HG03135 (cell line): ENCODE data around the gene COQ9.
"Not testable (repeated sequence)": the region's sequence is repeated elsewhere in the genome, so short reads cannot be mapped to it uniquely, and the experiment has no call there.

Experiments
- ATAC-seq: cut with Tn5 transposase; IDR thresholded peaks from one replicate; pipeline ENCODE4 v1.9.1; 2021; ENCODE audit warnings: mild to moderate bottlenecking, moderate library complexity; ENCODE audit not compliant: unreplicated experiment

COQ9 gene

GRCh38 chr16:57447186-57447962, at the start of gene COQ9, which contains the start of gene CIAPIN1:
Gene COQ9, plus strand, starts transcription at chr16:57447479. Its CDS starts 27 bp downstream, at chr16:57447506.
Gene CIAPIN1, minus strand, starts transcription at chr16:57447385. Its CDS starts 6,457 bp downstream, at chr16:57440928.
- peak; percentile 97 for ATAC-seq

- not testable (repeated sequence) for ATAC-seq
Measured at GRCh38 chr16:57397493-57397892, 49.8 kb upstream of the COQ9 start.

- no peak for ATAC-seq
Measured at GRCh38 chr16:57401943-57402640, 45.2 kb upstream of the COQ9 start.

- ATAC-seq: no peak
Measured at GRCh38 chr16:57403965-57404817, 43.1 kb upstream of the COQ9 start, which contains the start of gene CCL17. Gene CCL17, plus strand, starts transcription at chr16:57404767. Its CDS starts 9,166 bp downstream, at chr16:57413933.

- no peak for ATAC-seq
Measured at GRCh38 chr16:57405097-57405496, 42.2 kb upstream of the COQ9 start.

GRCh38 chr16:57406881-57407280, 40.4 kb upstream of the COQ9 start:
- ATAC-seq: no peak

GRCh38 chr16:57407521-57408353, 39.5 kb upstream of the COQ9 start:
- ATAC-seq: no peak

GRCh38 chr16:57409065-57409464, 38.2 kb upstream of the COQ9 start:
- no peak for ATAC-seq

GRCh38 chr16:57409870-57410587, 37.2 kb upstream of the COQ9 start:
- no peak for ATAC-seq

- ATAC-seq: no peak
Measured at GRCh38 chr16:57411362-57411976, 35.8 kb upstream of the COQ9 start.

GRCh38 chr16:57412584-57412983, 34.7 kb upstream of the COQ9 start:
- no peak for ATAC-seq

- ATAC-seq: peak; percentile 69
Measured at GRCh38 chr16:57413301-57413730, 34.0 kb upstream of the COQ9 start.

GRCh38 chr16:57413733-57414132, 33.5 kb upstream of the COQ9 start:
- ATAC-seq: peak; percentile 7

- no peak for ATAC-seq
Measured at GRCh38 chr16:57416084-57416483, 31.2 kb upstream of the COQ9 start.

- no peak for ATAC-seq
Measured at GRCh38 chr16:57419506-57419905, 27.8 kb upstream of the COQ9 start.

- no peak for ATAC-seq
Measured at GRCh38 chr16:57422026-57422944, 25.0 kb upstream of the COQ9 start.

- ATAC-seq: no peak
Measured at GRCh38 chr16:57423152-57423551, 24.1 kb upstream of the COQ9 start.

GRCh38 chr16:57424583-57424982, 22.7 kb upstream of the COQ9 start:
- no peak for ATAC-seq
